OCI-LY3 (cell line): ENCODE measurements around the gene ICAM5.

Source experiments
- H2AFZ ChIP-seq: fragments of 200-600, 300-600 bp; shearing (Covaris generic); 2 replicates; pipeline ENCODE4 v1.6.0; 2014; ENCODE audit warnings: antibody characterized with exemption, low read depth, low read length
- H3K27ac ChIP-seq: fragments of 200-600, 300-600 bp; sonication (generic); 2 replicates; pipeline ENCODE4 v1.5.1; 2014; ENCODE audit warnings: mild to moderate bottlenecking, low read length, moderate library complexity, mixed read lengths
- H3K27me3 ChIP-seq: fragments of 200-600, 300-600 bp; sonication (generic); 2 replicates; pipeline ENCODE4 v1.6.1; 2014; ENCODE audit warnings: low read depth, low read length, mixed read lengths
- H3K36me3 ChIP-seq: fragments of 200-600, 300-600 bp; sonication (generic); replicated peaks from 2 replicates; pipeline ENCODE3; 2014; ENCODE audit warnings: low read depth, low read length, mixed read lengths
- H3K4me1 ChIP-seq: fragments of 300-600, 200-600 bp; sonication (generic); 2 replicates; pipeline ENCODE4 v1.6.1; 2014; ENCODE audit warnings: low read length, mixed read lengths
- H3K4me2 ChIP-seq: fragments of 200-600, 300-600 bp; sonication (generic); 2 replicates; pipeline ENCODE4 v1.6.1; 2014; ENCODE audit warnings: low read length, mixed read lengths
- H3K4me3 ChIP-seq: fragments of 300-600, 200-600 bp; sonication (generic); 2 replicates; pipeline ENCODE4 v1.5.1; 2014; ENCODE audit warnings: antibody characterized with exemption, mild to moderate bottlenecking, low read length, moderate library complexity
- H3K79me2 ChIP-seq: fragments of 300-600, 200-600 bp; shearing (Covaris generic); 2 replicates; pipeline ENCODE4 v1.6.1; 2014; ENCODE audit warnings: mild to moderate bottlenecking, low read length, mixed read lengths
- H3K9ac ChIP-seq: fragments of 300-600, 200-600 bp; shearing (Covaris generic); 2 replicates; pipeline ENCODE4 v1.6.0; 2014; ENCODE audit warnings: mild to moderate bottlenecking, low read length, moderate library complexity
- H3K9me3 ChIP-seq: fragments of 200-600, 300-600 bp; shearing (Covaris generic); 2 replicates; pipeline ENCODE4 v1.6.1; 2014; ENCODE audit warnings: low read length, mixed read lengths; ENCODE audit not compliant: insufficient read depth
- H4K20me1 ChIP-seq: fragments of 200-600, 300-600 bp; sonication (generic); 2 replicates; pipeline ENCODE4 v1.6.1; 2016; ENCODE audit warnings: low read length, mixed read lengths; ENCODE audit not compliant: insufficient read depth
- CTCF ChIP-seq: fragments of 200-600, 300-600 bp; sonication (generic); IDR thresholded peaks from 2 replicates; pipeline ENCODE4 v1.5.1; 2014; ENCODE audit warnings: antibody characterized with exemption, low read length, low read depth
- EZH2phosphoT487 ChIP-seq: fragments of 200-600 bp; shearing (Covaris generic); IDR thresholded peaks from 2 replicates; pipeline ENCODE4 v1.6.1; 2018; ENCODE audit warnings: antibody characterized with exemption, mixed run types, low read depth

Gene ICAM5

GRCh38 chr19:10268071-10268470, 21.7 kb upstream of the ICAM5 start:
- Histone ChIP-seq H3K36me3 (peaks cover 13% of the 10 kb centered on the region), H3K27ac (no peak overlapping the region), H3K4me3 (no peak overlapping the region), H3K9ac (no peak overlapping the region), H2AFZ (no peak overlapping the region), H3K9me3 (no peaks in the 10 kb centered on the region), H3K4me2 (no peak overlapping the region), H3K79me2 (peaks cover 36% of the 10 kb centered on the region), H4K20me1 (peaks cover 5% of the 10 kb centered on the region), H3K4me1 (peaks cover 11% of the 10 kb centered on the region), H3K27me3 (no peaks in the 10 kb centered on the region)
- TF ChIP-seq CTCF (no peak), EZH2phosphoT487 (no peak)

- TF ChIP-seq CTCF: peak; percentile 97
- no peak for TF ChIP-seq EZH2phosphoT487
- peak overlapping the region; percentile 59; the same call in 1 of the 2 replicates for H2AFZ ChIP-seq
- H4K20me1 ChIP-seq: peaks cover 18% of the 10 kb centered on the region
- peaks cover 51% of the 10 kb centered on the region for H3K79me2 ChIP-seq
- H3K27ac ChIP-seq: peak overlapping the region; percentile 93
- peak overlapping the region; percentile 82 for H3K4me3 ChIP-seq
- peak overlapping the region; percentile 98 for H3K4me2 ChIP-seq
- no peaks in the 10 kb centered on the region for H3K27me3 ChIP-seq
- peak overlapping the region; percentile 95 for H3K9ac ChIP-seq
- H3K4me1 ChIP-seq: peaks cover 23% of the 10 kb centered on the region
- no peaks in the 10 kb centered on the region for H3K9me3 ChIP-seq
- peaks cover 19% of the 10 kb centered on the region for H3K36me3 ChIP-seq
Measured at GRCh38 chr19:10269333-10270179, 20.2 kb upstream of the ICAM5 start.

GRCh38 chr19:10270180-10270615, 19.6 kb upstream of the ICAM5 start:
- TF ChIP-seq CTCF (no peak), EZH2phosphoT487 (no peak)
- Histone ChIP-seq H3K79me2 (peaks cover 57% of the 10 kb centered on the region), H3K36me3 (peaks cover 25% of the 10 kb centered on the region), H3K9me3 (no peaks in the 10 kb centered on the region), H3K9ac (peak overlapping the region; percentile 95), H3K27ac (peak overlapping the region; percentile 93), H3K4me2 (peak overlapping the region; percentile 98), H3K4me1 (peaks cover 30% of the 10 kb centered on the region), H2AFZ (peak overlapping the region; percentile 59; the same call in 1 of the 2 replicates), H3K4me3 (peak overlapping the region; percentile 82), H4K20me1 (peaks cover 24% of the 10 kb centered on the region), H3K27me3 (no peaks in the 10 kb centered on the region)

- Histone ChIP-seq H3K36me3 (peaks cover 27% of the 10 kb centered on the region), H2AFZ (peak within 1 kb of the TSS; percentile 59; the same call in 1 of the 2 replicates), H4K20me1 (peaks cover 28% of the 10 kb centered on the region), H3K27me3 (no peaks in the 10 kb centered on the region), H3K9me3 (no peaks in the 10 kb centered on the region), H3K79me2 (peaks cover 63% of the 10 kb centered on the region), H3K4me1 (peaks cover 33% of the 10 kb centered on the region), H3K9ac (peak within 1 kb of the TSS; percentile 95), H3K4me2 (peak within 1 kb of the TSS; percentile 98), H3K27ac (peak within 1 kb of the TSS; percentile 93), H3K4me3 (peak within 1 kb of the TSS; percentile 82)
- no peak for TF ChIP-seq EZH2phosphoT487
- TF ChIP-seq CTCF: no peak
Measured at GRCh38 chr19:10270616-10271394, 18.9 kb upstream of the ICAM5 start, which contains the start of gene ICAM1. Gene ICAM1 (plus strand): TSS chr19:10271120. CDS start chr19:10271160, 40 bp downstream.
